H9 (cell line): ENCODE results near the gene P4HA3. TPM values are rescaled to one million over a fixed set of nuclear protein-coding genes. Genes with fewer than 3 reads are reported as not detected.

Experiments used
- DNase-seq: peaks from one replicate; pipeline ENCODE4 v3.0.0-alpha.2; 2017
- H2AFZ ChIP-seq: one replicate; pipeline ENCODE4 v1.6.1; 2013; ENCODE audit warnings: mild to moderate bottlenecking, low read length, control low read depth, moderate library complexity
- H2AK5ac ChIP-seq: 2 replicates; pipeline ENCODE4 v1.6.1; 2013; ENCODE audit warnings: low read length, control low read depth, mixed read lengths; ENCODE audit not compliant: insufficient read length
- H2BK120ac ChIP-seq: one replicate; pipeline ENCODE4 v1.6.1; 2013; ENCODE audit warnings: low read depth, mild to moderate bottlenecking, low read length, control low read depth, inconsistent platforms; ENCODE audit not compliant: poor library complexity, severe bottlenecking
- H2BK12ac ChIP-seq: 2 replicates; pipeline ENCODE4 v1.6.1; 2013; ENCODE audit warnings: low read length, control low read depth, mixed read lengths, low read depth; ENCODE audit not compliant: insufficient read length
- H2BK15ac ChIP-seq: 2 replicates; pipeline ENCODE4 v1.6.1; 2013; ENCODE audit warnings: low read depth, low read length, control low read depth
- H2BK20ac ChIP-seq: one replicate; pipeline ENCODE4 v1.6.1; 2013; ENCODE audit warnings: low read depth, mild to moderate bottlenecking, low read length, control low read depth, inconsistent platforms; ENCODE audit not compliant: poor library complexity, severe bottlenecking
- H2BK5ac ChIP-seq: 2 replicates; pipeline ENCODE4 v1.6.1; 2013; ENCODE audit warnings: low read length, control low read depth, mixed read lengths; ENCODE audit not compliant: insufficient read length
- H3K14ac ChIP-seq: 2 replicates; pipeline ENCODE4 v1.6.1; 2013; ENCODE audit warnings: low read length, control low read depth; ENCODE audit not compliant: insufficient read depth
- H3K18ac ChIP-seq: 2 replicates; pipeline ENCODE4 v1.6.1; 2013; ENCODE audit warnings: low read depth, mild to moderate bottlenecking, mixed read lengths, low read length, control low read depth; ENCODE audit not compliant: insufficient read length
- H3K23ac ChIP-seq: 2 replicates; pipeline ENCODE4 v1.6.1; 2013; ENCODE audit warnings: low read length, control low read depth, mixed read lengths, low read depth; ENCODE audit not compliant: insufficient read length
- H3K23me2 ChIP-seq: 2 replicates; pipeline ENCODE4 v1.6.1; 2013; ENCODE audit warnings: low read depth, mild to moderate bottlenecking, mixed read lengths, low read length, control low read depth; ENCODE audit not compliant: insufficient read length, poor library complexity, severe bottlenecking
- H3K27ac ChIP-seq: 2 replicates; pipeline ENCODE4 v1.5.1; 2013; ENCODE audit warnings: low read length, control low read depth, mixed read lengths, low read depth; ENCODE audit not compliant: insufficient read length
- H3K27me3 ChIP-seq: 2 replicates; pipeline ENCODE4 v1.6.1; 2013; ENCODE audit warnings: low read length, control low read depth, inconsistent platforms; ENCODE audit not compliant: insufficient read depth
- H3K4ac ChIP-seq: 2 replicates; pipeline ENCODE4 v1.6.1; 2013; ENCODE audit warnings: low read depth, mild to moderate bottlenecking, control low read depth, inconsistent platforms, low read length, moderate library complexity
- H3K4me1 ChIP-seq: 2 replicates; pipeline ENCODE4 v1.6.1; 2013; ENCODE audit warnings: low read length, control low read depth, inconsistent platforms; ENCODE audit not compliant: insufficient read depth
- H3K4me2 ChIP-seq: 2 replicates; pipeline ENCODE4 v1.6.1; 2013; ENCODE audit warnings: low read length, control low read depth, mixed read lengths; ENCODE audit not compliant: insufficient read length, insufficient read depth
- H3K56ac ChIP-seq: 2 replicates; pipeline ENCODE4 v1.6.1; 2013; ENCODE audit warnings: low read depth, mild to moderate bottlenecking, mixed read lengths, low read length, control low read depth; ENCODE audit not compliant: insufficient read length
- H3K79me1 ChIP-seq: 2 replicates; pipeline ENCODE4 v1.6.1; 2013; ENCODE audit warnings: low read depth, mild to moderate bottlenecking, moderate library complexity, low read length, control low read depth, inconsistent platforms; ENCODE audit not compliant: insufficient read depth, poor library complexity, severe bottlenecking
- H3K79me2 ChIP-seq: 2 replicates; pipeline ENCODE4 v1.6.1; 2013; ENCODE audit warnings: low read length, control low read depth, inconsistent platforms; ENCODE audit not compliant: insufficient read depth
- H3K9ac ChIP-seq: 2 replicates; pipeline ENCODE4 v1.6.1; 2013; ENCODE audit warnings: low read length, control low read depth, mixed read lengths; ENCODE audit not compliant: insufficient read length; ENCODE audit errors: extremely low read depth
- H3K9me3 ChIP-seq: one replicate; pipeline ENCODE4 v1.6.1; 2013; ENCODE audit warnings: low read depth, low read length, inconsistent platforms; ENCODE audit not compliant: control insufficient read depth
- H3T11ph ChIP-seq: one replicate; pipeline ENCODE4 v1.6.1; 2013; ENCODE audit warnings: mild to moderate bottlenecking, low read length, control low read depth, inconsistent platforms
- H4K20me1 ChIP-seq: one replicate; pipeline ENCODE4 v1.6.1; 2013; ENCODE audit not compliant: control insufficient read depth, insufficient read length, insufficient read depth
- H4K5ac ChIP-seq: 2 replicates; pipeline ENCODE4 v1.6.1; 2013; ENCODE audit warnings: low read depth, mild to moderate bottlenecking, mixed read lengths, low read length, control low read depth; ENCODE audit not compliant: insufficient read length
- H4K8ac ChIP-seq: replicated peaks from 2 replicates; pipeline ENCODE4 v1.6.1; 2013; ENCODE audit warnings: low read length, control low read depth, mixed read lengths, low read depth; ENCODE audit not compliant: insufficient read length
- H4K91ac ChIP-seq: 2 replicates; pipeline ENCODE4 v1.6.1; 2013; ENCODE audit warnings: low read depth, mild to moderate bottlenecking, moderate library complexity, mixed read lengths, low read length, control low read depth; ENCODE audit not compliant: insufficient read length
- H3K27ac Mint-ChIP-seq, 3 experiments: 2 replicates in 2 of 3; 3 replicates in 1 of 3; pipeline ENCODE4 v1.8.0; 2020 to 2021; ENCODE audit warnings: mixed read lengths in 3 of 3, mild to moderate bottlenecking in 1 of 3, moderate library complexity in 1 of 3
- H3K27me3 Mint-ChIP-seq: 2 replicates; pipeline ENCODE4 v1.8.0; 2021; ENCODE audit warnings: low read depth, mild to moderate bottlenecking, moderate library complexity, mixed read lengths
- H3K36me3 Mint-ChIP-seq, 3 experiments: 2 replicates in 2 of 3; 3 replicates in 1 of 3; pipeline ENCODE4 v1.8.0; 2020 to 2021; ENCODE audit warnings: low read depth in 3 of 3, mixed read lengths in 3 of 3; ENCODE audit not compliant: insufficient read depth in 1 of 3
- H3K4me1 Mint-ChIP-seq, 2 experiments: 2 replicates each; pipeline ENCODE4 v1.8.0; 2020; ENCODE audit warnings: mixed read lengths in 2 of 2
- H3K4me3 Mint-ChIP-seq, 2 experiments: 2 replicates in 1 of 2; 3 replicates in 1 of 2; pipeline ENCODE4 v1.8.0; 2020 to 2021; ENCODE audit warnings: mild to moderate bottlenecking in 2 of 2, mixed read lengths in 2 of 2, moderate library complexity in 1 of 2
- H3K9me3 Mint-ChIP-seq, 2 experiments: 2 replicates in 1 of 2; 3 replicates in 1 of 2; pipeline ENCODE4 v1.8.0; 2020; ENCODE audit warnings: mild to moderate bottlenecking in 2 of 2, mixed read lengths in 2 of 2, moderate library complexity in 1 of 2
- WGBS: extraction: QIAGEN DNeasy Blood & Tissue Kit; methylation state at CpG from one replicate; pipeline ENCODE4 v1.1.7; 2013; ENCODE audit warnings: missing lambda C conversion rate, low lambda C conversion rate, mixed read lengths; ENCODE audit not compliant: insufficient read length; ENCODE audit errors: extremely low coverage; 5-methylcytosine and 5-hydroxymethylcytosine counted together
- total RNA-seq: library from RNA; stranded (reverse); gene quantifications from 2 replicates; pipeline ENCODE4 v1.2.1, GENCODE V29; 2021
- TF ChIP-seq, protein P1 (sequence below): fragments of 200-600 bp; sonication (generic); conservative IDR thresholded peaks from 3 replicates; pipeline ENCODE4 v1.8.0; 2021; ENCODE audit warnings: antibody characterized with exemption, mild to moderate bottlenecking

Gene P4HA3
- total RNA-seq, 1 experiment from 2014 or later, result not detected

DNA sequence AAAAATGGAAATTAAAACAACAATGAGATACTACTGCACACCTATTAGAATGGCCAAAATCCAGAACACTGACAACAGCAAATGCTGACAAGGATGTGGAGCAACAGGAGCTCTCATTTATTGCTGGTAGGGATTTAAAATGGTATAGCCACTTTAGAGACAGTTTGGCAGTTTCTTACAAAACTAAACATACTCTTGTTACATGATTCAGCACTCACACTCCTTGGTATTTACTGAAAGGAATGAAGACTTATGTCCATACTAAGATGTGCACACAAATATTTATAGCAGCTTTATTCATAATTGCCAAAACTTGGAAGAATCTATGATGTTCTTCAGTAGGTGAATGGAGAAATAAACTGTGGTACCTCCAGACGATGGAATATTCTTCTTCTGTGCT lies 46.0 kb upstream of the P4HA3 start:
- H2BK20ac ChIP-seq, result no peak overlapping the region
- no peak overlapping the region for H4K8ac ChIP-seq
- Mint-ChIP-seq H3K4me1 (0 out of 4 replicates have a peak, but pooled peaks cover 0 to 3% of the 10 kb centered on the region in 2 experiments), H3K27me3 (no peaks in the 10 kb centered on the region), H3K36me3 (peaks cover 51 to 71% (median 60%) of the 10 kb centered on the region in 3 experiments), H3K9me3 (peaks cover 23 to 28% of the 10 kb centered on the region in 2 experiments), H3K4me3 (no peak overlapping the region), H3K27ac (no peak overlapping the region)
- H2AFZ ChIP-seq, result no peak overlapping the region
- H3K23me2 ChIP-seq, result no peaks in the 10 kb centered on the region
- no peak overlapping the region for H3K27ac ChIP-seq
- H2AK5ac ChIP-seq, result no peak overlapping the region
- DNase-seq, result no peak
- H3K79me1 ChIP-seq, result no peaks in the 10 kb centered on the region
- H4K91ac ChIP-seq, result no peak overlapping the region
- H4K5ac ChIP-seq, result no peak overlapping the region
- H2BK15ac ChIP-seq, result no peak overlapping the region
- H3K9ac ChIP-seq, result no peak overlapping the region
- no peaks in the 10 kb centered on the region for H4K20me1 ChIP-seq
- no peak overlapping the region for H3K23ac ChIP-seq
- H3K18ac ChIP-seq, result no peak overlapping the region
- no peaks in the 10 kb centered on the region for H3K4me1 ChIP-seq
- peaks cover 8% of the 10 kb centered on the region for H3K9me3 ChIP-seq
- H3K14ac ChIP-seq, result no peak overlapping the region
- H3K27me3 ChIP-seq, result no peaks in the 10 kb centered on the region
- H3K4me2 ChIP-seq, result no peak overlapping the region
- no peak overlapping the region for H3T11ph ChIP-seq
- H2BK120ac ChIP-seq, result no peak overlapping the region
- no CpG with 5 or more reads among the region's 1 CpG for WGBS
- H3K79me2 ChIP-seq, result no peaks in the 10 kb centered on the region
- no peak overlapping the region for H2BK5ac ChIP-seq
- TF ChIP-seq, protein P1, sequence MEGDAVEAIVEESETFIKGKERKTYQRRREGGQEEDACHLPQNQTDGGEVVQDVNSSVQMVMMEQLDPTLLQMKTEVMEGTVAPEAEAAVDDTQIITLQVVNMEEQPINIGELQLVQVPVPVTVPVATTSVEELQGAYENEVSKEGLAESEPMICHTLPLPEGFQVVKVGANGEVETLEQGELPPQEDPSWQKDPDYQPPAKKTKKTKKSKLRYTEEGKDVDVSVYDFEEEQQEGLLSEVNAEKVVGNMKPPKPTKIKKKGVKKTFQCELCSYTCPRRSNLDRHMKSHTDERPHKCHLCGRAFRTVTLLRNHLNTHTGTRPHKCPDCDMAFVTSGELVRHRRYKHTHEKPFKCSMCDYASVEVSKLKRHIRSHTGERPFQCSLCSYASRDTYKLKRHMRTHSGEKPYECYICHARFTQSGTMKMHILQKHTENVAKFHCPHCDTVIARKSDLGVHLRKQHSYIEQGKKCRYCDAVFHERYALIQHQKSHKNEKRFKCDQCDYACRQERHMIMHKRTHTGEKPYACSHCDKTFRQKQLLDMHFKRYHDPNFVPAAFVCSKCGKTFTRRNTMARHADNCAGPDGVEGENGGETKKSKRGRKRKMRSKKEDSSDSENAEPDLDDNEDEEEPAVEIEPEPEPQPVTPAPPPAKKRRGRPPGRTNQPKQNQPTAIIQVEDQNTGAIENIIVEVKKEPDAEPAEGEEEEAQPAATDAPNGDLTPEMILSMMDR, result no peak
- H2BK12ac ChIP-seq, result no peak overlapping the region
- H3K4ac ChIP-seq, result no peak overlapping the region
- no peak overlapping the region for H3K56ac ChIP-seq
